SK-N-DZ (cell line): ENCODE measurements around the gene CDK4.
"Not testable (repeated sequence)": the region's sequence is repeated elsewhere in the genome, so short reads cannot be mapped to it uniquely, and the experiment has no call there.

Experiments used
- DNase-seq: peaks from one replicate; pipeline ENCODE4 v3.0.0-alpha.2; 2015; ENCODE audit warnings: low spot score

The CDK4 gene

DNA sequence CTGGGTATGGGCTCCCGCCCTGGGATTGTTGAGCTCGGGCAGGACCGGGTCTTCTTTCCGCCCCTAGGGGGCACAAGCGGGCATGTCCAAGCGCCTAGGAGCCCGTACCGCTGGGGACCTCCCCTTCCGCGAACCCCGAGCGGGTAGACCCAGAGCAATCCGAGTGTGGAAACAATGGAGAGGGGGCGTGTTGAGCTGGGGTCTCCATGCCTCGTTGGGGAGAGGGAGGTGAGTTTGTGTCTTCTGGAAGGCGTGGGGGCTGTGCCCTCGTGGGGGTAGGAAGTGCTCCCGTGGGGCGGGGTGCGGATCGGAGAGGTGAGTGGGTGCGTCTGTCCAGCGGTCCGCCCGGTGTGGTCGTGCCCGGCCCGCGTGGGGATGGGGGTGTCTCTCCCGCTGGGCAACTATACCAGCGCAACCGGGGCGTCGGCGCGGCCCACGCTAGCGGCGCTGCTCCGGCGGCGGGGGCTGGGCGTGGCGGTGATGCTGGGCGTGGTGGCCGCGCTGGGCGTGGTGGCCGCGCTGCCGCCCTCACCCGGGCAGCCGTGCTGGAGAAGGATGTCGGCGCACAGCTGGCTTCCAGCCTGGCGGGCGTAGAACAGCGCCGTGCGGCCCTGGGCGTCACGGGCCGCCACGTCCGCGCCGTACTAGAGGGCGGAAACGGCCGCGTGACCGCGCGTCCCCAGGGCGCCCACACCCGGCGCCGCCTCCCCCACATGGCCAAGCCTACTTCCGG lies 25.8 kb downstream of the CDK4 start:
- DNase-seq = no peak

DNA sequence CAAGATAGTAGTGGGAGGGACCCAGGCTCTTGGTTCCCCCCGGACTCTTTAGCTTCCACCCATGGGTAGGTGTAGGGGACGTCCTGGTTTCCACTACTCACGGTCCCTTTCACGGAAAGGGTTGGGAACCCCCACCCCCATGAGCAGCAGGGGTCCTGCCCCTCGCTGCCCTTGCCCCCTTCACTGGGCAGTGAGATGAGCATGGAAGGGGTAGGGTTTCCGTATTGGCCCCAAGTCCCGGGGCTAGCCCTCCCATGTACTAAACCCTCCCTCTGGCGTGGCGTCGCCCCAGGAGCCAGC lies 26.3 kb downstream of the CDK4 start:
- no peak for DNase-seq

DNA sequence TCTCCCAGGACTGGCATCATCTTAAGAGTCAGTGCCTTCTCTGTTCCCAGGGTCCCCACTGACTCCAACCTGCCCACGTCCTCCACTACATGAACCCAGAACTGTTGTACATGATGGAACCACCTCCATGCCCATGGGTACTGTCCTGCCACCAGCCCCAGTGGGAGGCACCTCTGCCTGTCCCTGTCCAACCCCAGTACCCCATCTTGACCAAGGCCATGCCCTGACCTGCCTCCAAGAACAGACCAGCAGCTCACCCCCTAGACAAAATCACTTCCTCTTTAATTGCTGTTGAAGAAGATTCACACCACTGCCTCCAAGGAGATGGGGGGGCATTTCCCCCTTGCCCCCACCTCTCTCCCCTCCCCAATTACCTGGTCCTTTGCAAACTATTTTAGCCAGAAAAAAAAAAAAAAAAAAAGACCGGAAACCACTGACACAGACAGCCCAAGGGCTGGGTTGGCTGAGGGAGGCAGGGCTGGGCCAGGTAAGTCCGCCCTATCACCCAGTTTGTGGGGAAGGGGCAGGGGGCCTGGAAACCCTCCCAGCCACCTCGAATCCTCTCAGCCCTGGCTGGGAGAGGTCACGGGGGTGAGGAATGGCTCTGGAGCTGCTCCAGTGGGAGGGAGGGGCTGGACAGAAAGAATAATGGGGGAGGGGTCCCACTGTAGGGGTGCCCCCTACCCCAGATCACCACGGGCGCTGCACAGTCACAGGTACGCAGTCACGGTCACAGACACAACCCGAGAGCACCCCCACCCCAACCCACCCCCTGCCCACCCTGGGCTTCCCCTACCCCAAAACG lies 27.0 kb downstream of the CDK4 start:
- no peak for DNase-seq

DNA sequence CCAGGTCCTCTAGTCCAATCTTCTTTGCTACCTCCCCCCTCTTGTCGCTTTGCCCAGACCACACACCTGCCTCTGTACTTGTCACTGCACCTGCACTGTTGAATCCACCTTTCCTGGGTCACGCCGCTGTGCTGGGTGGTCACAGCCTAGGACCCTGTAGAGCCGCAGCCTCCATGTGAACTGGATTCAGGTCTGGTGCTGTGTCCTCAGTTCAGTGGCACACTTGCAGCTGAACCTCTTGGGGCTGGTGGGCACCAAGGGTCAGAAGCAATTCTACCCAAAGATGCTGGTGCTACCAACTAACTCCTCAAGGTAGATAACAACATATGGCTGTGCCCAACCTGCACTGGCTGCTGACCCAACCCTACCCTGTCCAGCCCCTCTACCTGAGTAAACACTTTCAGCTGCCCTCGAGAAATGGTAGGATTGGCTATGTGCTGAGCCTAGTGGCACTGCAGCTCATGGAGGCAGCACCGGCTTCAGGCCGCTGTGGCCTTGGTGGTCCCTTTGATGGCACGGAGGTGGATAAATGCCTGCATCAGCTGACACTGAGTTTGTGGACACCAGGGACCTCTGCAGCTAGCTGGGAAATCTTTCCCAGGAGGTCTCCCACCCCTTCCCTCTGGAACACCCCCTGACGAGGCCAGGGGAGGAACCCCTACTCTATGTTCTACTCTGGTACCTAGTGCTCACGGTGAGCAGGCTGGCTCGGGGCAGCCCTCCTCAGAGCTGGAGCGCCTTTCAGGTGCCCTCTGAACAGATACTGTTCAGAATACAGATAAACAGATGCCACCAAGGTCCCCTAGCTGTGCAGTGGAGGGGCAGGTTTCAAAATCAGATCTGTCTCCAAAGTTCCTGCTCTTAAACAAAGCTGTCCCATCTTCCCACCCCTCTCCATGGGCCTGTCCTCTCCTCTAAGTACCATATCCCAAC lies 27.8 kb downstream of the CDK4 start:
- no peak for DNase-seq

DNA sequence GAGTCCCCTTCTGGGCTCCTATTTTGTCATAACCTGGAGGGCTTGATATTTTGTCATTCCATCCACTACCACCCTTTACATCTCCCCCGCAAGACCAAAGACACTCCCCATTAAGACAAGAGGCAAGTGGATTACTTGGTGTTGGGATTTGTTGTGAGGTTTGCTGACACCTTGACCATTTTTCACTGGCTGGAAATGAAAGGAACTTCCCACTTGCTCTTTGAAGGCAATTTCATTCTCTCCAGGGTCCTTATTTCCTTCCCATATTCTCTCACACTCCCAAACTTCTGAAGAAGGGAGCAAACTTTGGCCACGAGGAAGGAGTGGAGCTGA lies 28.5 kb downstream of the CDK4 start:
- DNase-seq = no peak

DNA sequence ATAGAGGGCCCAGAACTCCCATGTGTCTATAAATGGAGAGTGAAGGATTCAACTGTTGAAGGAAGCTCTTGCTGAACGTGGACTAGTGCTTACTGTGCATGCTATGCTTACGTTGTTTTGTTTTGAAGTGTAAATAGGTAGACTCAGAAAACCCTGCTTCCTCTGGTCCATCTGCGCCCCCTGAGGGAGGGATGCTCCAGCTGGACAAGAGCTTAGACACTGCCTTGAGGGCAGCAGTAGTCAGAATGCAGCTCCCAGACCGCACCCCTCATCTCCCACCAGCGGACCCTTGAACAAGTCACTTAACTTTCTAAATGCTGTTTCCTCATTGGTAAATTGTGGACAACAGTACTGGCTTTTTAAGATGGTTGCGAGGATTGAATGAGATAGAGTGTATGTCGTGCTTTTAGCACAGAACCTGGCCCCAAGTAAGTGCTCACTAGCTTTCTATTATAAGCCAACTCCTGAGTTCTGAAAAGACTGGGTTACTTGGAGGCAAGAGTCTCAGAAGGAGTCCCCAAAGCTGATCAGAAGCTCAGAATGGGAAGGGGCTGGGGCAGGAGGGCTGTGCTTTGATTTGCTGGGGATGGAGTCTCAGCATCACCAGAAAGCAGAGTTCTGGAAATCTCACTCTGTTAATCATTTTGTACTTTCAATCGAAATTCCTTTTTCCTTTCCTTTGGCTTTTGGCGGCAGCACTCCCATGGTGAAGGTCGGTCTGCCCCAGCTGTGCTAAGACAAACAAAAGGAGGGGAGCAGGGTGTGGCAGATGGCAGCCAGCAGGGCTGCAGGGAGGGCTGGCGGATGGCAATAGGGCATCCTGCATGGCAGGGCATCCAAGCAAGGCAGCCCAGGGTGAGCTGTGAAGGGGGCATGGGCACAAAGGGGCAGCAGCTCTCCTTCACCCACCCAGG lies 29.1 kb downstream of the CDK4 start:
- DNase-seq = no peak

DNA sequence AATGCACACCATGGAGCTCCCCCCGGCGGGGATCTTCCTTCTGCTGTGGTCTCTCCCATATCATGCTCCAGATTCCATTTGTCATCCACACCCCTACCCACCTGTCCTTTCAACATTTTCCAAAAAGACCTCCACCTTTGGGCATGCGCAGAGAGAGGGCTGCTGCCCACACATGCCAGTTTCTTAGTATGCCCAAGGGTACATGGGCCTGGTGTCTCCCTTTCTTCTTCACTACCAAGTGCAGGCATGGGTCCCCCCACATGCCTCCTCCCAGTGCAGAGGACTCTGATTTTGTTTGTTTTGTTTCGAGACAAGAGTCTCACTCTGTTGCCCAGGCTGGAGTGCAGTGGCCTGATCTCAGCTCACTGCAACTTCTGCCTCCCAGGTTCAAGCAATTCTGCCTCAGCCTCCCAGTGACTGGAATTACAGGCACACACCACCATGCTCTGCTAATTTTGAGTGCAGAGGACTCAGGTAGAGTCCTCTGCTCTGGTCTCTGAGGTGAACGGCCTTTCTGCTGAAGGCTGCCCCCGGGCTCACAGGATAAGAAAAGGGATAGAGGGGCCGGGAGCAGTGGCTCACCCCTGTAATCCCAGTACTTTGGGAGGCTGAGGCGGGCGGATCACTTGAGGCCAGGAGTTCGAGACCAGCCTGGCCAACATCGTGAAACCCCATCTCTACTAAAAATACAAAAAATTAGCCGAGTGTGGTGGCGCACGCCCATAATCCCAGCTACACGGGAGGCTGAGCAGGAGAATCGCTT lies 30.1 kb downstream of the CDK4 start:
- not testable (repeated sequence) for DNase-seq

DNA sequence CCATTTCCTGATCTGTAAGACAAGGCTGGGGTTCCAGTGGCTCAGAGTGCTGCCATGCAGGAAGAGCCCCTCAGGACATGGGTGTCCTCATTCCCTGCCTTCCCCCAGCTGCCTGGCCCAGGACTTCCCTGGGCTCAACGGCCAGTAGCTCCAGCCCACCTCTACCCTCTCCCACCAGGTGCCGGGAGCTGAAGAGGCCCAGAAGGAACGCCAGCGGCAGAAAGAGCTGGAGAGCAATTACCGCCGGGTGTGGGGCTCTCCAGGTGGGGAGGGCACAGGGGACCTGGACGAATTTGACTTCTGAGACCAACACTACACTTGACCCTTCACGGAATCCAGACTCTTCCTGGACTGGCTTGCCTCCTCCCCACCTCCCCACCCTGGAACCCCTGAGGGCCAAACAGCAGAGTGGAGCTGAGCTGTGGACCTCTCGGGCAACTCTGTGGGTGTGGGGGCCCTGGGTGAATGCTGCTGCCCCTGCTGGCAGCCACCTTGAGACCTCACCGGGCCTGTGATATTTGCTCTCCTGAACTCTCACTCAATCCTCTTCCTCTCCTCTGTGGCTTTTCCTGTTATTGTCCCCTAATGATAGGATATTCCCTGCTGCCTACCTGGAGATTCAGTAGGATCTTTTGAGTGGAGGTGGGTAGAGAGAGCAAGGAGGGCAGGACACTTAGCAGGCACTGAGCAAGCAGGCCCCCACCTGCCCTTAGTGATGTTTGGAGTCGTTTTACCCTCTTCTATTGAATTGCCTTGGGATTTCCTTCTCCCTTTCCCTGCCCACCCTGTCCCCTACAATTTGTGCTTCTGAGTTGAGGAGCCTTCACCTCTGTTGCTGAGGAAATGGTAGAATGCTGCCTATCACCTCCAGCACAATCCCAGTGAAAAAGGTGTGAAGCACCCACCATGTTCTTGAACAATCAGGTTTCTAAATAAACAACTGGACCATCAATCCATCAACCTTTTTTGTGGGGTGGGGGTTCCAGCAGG lies 31.2 kb downstream of the CDK4 start:
- no peak for DNase-seq

DNA sequence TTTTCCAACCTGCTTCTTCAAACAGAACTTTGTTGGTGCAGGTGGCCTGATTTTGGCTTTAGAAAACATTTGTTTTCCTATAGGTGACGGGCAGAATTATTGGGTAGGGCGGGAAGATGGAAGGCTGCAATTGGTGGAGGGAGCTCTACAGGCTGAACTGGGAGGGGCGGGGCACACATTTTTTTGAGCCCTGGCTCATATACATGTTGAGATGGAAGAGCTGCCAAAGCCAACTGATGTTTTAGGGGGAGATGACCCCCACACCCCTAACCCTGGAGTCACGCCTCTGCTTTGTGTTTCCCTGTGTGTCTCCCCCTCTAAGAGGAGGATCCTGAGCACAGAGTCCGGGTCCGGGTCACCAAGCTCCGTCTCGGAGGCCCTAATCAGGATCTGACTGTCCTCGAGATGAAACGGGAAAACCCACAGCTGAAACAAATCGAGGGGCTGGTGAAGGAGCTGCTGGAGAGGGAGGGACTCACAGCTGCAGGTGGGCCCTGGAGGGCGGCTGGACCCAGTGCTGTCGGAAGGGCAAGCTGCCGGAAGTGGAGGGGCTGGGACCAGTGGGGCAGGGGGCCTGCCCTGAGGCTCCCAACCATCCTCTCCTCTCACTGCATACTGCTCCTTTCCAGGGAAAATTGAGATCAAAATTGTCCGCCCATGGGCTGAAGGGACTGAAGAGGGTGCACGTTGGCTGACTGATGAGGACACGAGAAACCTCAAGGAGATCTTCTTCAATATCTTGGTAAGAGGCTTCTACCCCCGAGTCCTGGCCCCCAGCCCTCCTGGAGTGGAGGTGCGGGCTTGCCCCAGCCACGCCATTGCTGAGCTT lies 32.1 kb downstream of the CDK4 start:
- DNase-seq = no peak

DNA sequence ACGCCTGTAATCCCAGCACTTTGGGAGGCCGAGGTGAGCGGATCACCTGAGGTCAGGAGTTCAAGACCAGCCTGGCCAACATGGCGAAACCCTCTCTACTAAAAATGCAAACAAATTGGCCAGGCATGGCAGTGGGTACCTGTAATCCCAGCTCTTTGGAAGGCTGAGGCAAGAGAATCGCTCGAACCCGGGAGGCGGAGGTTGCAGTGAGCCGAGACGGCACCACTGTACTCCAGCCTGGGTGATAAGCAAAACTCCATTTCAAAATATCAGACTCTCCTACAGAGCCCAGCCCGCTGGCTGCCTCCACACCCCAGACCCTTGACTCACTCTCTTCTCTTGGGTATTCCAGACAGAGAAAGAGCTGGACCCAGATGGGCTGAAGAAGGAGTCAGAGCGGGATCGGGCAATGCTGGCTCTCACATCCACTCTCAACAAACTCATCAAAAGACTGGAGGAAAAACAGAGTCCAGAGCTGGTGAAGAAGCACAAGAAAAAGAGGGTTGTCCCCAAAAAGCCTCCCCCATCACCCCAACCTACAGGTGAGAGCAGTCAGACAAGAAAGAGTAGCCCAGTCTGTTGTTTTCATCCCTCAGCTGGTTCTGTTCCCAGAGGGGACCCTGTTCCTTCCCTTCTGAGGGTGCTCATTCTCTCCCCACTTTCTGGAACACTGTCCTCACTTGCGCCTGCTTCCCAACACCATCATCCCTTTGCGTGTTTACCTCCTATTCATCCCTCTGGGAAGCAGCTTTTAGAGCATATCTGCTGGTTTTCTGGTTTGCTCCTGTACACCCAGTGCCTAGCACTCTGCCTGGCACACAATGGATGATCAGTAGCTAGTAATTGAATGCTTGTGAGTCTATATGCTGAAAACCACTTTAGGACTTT lies 33.2 kb downstream of the CDK4 start:
- no peak for DNase-seq

DNA sequence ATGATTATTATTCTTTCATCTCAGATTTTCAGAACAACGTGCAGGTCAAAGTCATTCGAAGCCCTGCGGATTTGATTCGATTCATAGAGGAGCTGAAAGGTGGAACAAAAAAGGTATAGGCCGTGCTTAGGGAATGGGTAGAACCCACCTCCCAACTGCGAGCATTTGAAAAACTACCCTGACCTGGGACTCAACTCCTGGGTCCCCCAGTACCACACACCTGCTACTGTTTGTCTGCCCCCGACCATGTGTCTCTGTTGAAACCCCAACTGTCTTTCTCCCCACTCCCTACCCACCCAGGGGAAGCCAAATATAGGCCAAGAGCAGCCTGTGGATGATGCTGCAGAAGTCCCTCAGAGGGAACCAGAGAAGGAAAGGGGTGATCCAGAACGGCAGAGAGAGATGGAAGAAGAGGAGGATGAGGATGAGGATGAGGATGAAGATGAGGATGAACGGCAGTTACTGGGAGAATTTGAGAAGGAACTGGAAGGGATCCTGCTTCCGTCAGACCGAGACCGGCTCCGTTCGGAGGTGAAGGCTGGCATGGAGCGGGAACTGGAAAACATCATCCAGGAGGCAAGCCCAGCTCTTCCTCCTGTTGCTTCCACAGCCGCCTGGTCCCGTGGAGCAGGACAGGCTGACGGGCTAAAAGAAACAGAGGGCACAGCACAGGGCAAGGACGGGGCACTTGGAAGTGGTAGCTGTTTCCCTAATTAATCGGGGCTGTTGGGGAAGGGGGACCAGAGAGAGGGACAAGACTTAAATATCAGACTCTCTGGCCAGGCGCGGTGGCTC lies 34.1 kb downstream of the CDK4 start:
- no peak for DNase-seq

DNA sequence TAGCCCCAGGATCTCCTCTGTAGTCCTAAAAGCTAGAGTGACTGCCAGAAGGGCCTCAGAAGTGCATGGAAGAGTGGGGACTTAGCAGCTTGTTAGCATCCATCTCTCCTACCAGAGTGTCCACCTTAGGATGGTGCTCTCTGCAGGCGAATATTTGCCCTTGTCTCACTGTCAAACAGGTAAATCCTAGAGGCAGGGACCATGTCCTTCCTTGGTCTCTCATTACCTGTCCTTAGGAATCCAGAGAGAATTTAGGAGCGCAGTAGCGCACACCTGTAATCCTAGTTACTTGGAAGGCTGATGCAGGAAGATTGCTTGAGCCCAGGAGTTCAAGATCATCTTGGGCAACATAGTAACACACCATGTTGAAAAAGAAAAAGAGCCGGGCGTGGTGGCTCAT lies 35.0 kb downstream of the CDK4 start:
- no peak for DNase-seq

DNA sequence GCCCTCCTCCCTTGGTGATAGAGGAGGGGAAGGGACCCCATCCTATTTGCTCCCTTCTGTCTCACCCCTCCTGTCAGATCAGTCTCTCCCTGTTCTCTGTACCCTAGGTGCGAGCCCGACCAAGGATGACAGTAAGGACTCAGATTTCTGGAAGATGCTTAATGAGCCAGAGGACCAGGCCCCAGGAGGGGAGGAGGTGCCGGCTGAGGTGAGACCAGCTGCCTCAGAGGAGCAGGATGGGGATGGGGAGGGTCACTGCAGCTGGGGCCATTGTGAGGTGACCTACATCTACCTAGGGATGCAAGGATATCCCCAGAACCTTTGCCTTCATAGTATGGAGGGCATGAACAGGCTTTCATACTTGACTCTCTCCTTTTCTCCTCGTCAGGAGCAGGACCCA lies 35.8 kb downstream of the CDK4 start:
- DNase-seq = no peak

DNA sequence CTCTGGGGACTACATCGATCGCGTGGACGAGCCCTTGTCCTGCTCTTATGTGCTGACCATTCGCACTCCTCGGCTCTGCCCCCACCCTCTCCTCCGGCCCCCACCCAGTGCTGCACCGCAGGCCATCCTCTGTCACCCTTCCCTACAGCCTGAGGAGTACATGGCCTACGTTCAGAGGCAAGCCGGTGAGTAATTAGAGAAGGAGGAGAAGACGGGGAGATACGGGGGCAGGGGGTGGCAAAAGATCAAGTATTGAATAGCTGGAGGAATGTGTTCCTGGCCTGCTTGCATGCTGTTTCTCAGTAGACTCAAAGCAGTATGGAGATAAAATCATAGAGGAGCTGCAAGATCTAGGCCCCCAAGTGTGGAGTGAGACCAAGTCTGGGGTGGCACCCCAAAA lies 36.3 kb downstream of the CDK4 start:
- DNase-seq = no peak

DNA sequence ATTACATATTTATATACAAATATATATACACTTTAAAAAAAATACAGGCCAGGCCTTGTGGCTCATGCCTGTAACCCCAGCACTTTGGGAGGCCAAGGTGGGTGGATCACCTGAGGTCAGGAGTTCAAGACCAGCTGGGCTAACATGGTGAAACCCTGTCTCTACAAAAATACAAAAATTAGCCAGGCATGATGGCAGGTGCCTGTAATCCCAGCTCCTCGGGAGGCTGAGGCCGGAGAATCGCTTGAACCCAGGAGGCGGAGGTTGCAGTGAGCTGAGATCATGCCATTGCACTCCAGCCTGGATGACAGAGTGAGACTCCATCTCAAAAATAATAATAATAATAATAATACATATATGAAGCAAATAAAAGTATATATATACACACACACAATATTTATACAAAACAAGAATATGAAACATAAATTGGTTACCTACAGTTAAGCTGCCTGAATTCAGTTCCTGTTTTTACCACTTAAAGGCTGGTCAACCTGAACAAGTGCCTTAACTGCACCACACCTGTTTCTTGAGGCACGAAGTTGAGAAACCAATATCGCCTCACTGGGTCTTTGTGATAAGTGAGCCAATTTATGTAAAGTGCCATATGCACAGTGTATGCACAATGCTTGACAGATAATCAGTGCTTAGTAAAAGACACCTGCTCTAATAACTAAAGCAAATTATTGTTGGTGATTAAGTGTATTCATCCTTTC lies 36.9 kb downstream of the CDK4 start:
- DNase-seq = not testable (repeated sequence)

DNA sequence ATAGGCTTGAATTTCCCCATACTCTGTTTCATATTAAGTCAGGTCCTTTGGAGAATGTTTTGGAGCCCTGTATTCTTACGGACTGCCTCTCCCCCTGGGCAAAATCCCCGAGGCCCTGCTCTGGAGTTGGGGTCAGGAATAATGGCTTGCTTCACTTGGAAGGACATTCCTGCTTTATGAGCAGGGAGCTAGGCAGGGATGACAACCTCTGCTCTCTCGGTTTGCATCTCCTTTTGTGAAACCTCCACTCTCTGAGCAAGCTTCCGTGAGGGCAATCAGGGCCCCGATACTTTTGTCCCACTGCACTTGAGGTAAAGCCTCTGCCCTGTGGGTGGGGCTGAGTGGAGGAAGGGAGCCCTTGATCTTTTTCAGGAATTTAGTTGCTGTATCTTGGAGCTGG lies 38.9 kb downstream of the CDK4 start:
- no peak for DNase-seq
